ENCODE data around the gene DZIP1.

- TF ChIP-seq CTCF (IDR thresholded peaks at IDR 0.05) (no peak), HDAC2 (IDR thresholded peaks at IDR 0.05) (no peak), EP300 (IDR thresholded peaks at IDR 0.05) (no peak), JUNB (IDR thresholded peaks at IDR 0.05) (no peak), POLR2A (IDR thresholded peaks at IDR 0.05; ENCODE audit: low read length) (no peak), RAD21 (conservative IDR thresholded peaks at IDR 0.05 in 1 of 2, IDR thresholded peaks at IDR 0.05 in 1 of 2) (no peak), HOXA7 (CRISPR knock-in tag; IDR thresholded peaks at IDR 0.05) (no peak), CHD2 (IDR thresholded peaks at IDR 0.05; ENCODE audit: low read length, partially characterized antibody) (no peak), SMC3 (IDR thresholded peaks at IDR 0.05) (no peak), USF2 (IDR thresholded peaks at IDR 0.05) (no peak), NR3C1 (IDR thresholded peaks at IDR 0.05) (no peak), CBX2 (IDR thresholded peaks at IDR 0.05; ENCODE audit: borderline replicate concordance, low read depth) (no peak), CEBPB (IDR thresholded peaks at IDR 0.05) (no peak)
These were observed 35.7 kb downstream of the DZIP1 start for GRCh38 chr13:95608640-95609323.

Measured in A549 (cell line).